A549 (cell line): Measurements from ENCODE around the gene SDHAF4. TPM values are rescaled to one million over a fixed set of nuclear protein-coding genes. Genes with fewer than 3 reads are reported as not detected.

Source experiments
- ATAC-seq, 2 experiments: fragments of 200-7000 bp in 1 of 2; fragments of >200 bp in 1 of 2; cut with Nextera tagmentation in 1 of 2; cut with Tn5 transposase in 1 of 2; 3 replicates each; pipeline versions ENCODE4 v1.8.0 to v1.9.1; 2018 to 2020; ENCODE audit warnings: mild to moderate bottlenecking in 1 of 2, moderate library complexity in 1 of 2
- CTCF ChIA-PET: fragments of 300-600 bp; sonication (Branson Sonifier 250); formaldehyde crosslinking; extraction: SDS; loops from one replicate; lab custom pipeline; 2021; ENCODE audit warnings: antibody characterized with exemption, inconsistent platforms; lab: Yijun Ruan, JAX
- POLR2A ChIA-PET: fragments of 350-600 bp; formaldehyde crosslinking; extraction: SDS; loops from one replicate; lab custom pipeline; 2021; ENCODE audit warnings: antibody characterized with exemption, inconsistent platforms; lab: Yijun Ruan, JAX
- DNase-seq, 2 experiments: peaks; one replicate each; pipeline versions ENCODE4 v3.0.0 to v3.0.0-alpha.2; 2011 to 2016; ENCODE audit warnings: low read depth in 1 of 2, low spot score in 1 of 2
- FAIRE-seq: peaks from 2 replicates; lab custom pipeline; 2011; peaks lifted over from hg19 to GRCh38; lab: Jason Lieb, UNC
- H3K27ac ChIP-seq, 2 experiments: fragments of >200 bp; sonication (Bioruptor Twin); formaldehyde crosslinking; 3 replicates each; pipeline ENCODE4 v1.5.1; 2016 to 2017
- H3K4me1 ChIP-seq: fragments of >200 bp; sonication (Bioruptor Twin); formaldehyde crosslinking; 3 replicates; pipeline ENCODE4 v1.6.1; 2016
- H3K4me2 ChIP-seq: fragments of >200 bp; sonication (Bioruptor Twin); formaldehyde crosslinking; 3 replicates; pipeline ENCODE4 v1.6.1; 2016
- H3K4me3 ChIP-seq: fragments of >200 bp; sonication (Bioruptor Twin); formaldehyde crosslinking; 3 replicates; pipeline ENCODE4 v1.5.1; 2016
- H3K9me3 ChIP-seq: fragments of >200 bp; sonication (Bioruptor Twin); formaldehyde crosslinking; 3 replicates; pipeline ENCODE4 v1.6.1; 2016
- CEBPB ChIP-seq, 2 experiments: fragments of >200 bp in 1 of 2; sonication (Bioruptor Twin) in 1 of 2; formaldehyde crosslinking in 1 of 2; IDR thresholded peaks; 2 replicates each; pipeline ENCODE4 v1.6.1; 2012 to 2016
- CHD4 ChIP-seq: fragments of 200-600 bp; sonication (generic); IDR thresholded peaks from 2 replicates; pipeline ENCODE4 v1.6.1; 2016; ENCODE audit warnings: antibody characterized with exemption, mild to moderate bottlenecking, borderline replicate concordance
- EHMT2 ChIP-seq: fragments of 200-600 bp; sonication (generic); IDR thresholded peaks from 2 replicates; pipeline ENCODE4 v1.6.1; 2016; ENCODE audit warnings: antibody characterized with exemption, low read depth, mild to moderate bottlenecking, moderate library complexity
- EP300 ChIP-seq, 2 experiments: fragments of >200 bp; sonication (Bioruptor Twin); formaldehyde crosslinking; IDR thresholded peaks; 2 replicates in 1 of 2; 3 replicates in 1 of 2; pipeline ENCODE4 v1.6.1; 2016 to 2017
- FOSB ChIP-seq: fragments of 250-450 bp; sonication (Bioruptor Pico); IDR thresholded peaks from 2 replicates; pipeline ENCODE4 v1.5.0; 2020; ENCODE audit warnings: mild to moderate bottlenecking, moderate library complexity
- GATA3 ChIP-seq: IDR thresholded peaks from 2 replicates; pipeline ENCODE4 v1.6.1; 2012; ENCODE audit warnings: borderline replicate concordance
- HOXA7 ChIP-seq: fragments of 250-450 bp; sonication (Bioruptor Pico); IDR thresholded peaks from 2 replicates; pipeline ENCODE4 v1.5.0; 2020; ENCODE audit warnings: mild to moderate bottlenecking, moderate library complexity
- HOXB13 ChIP-seq: fragments of 250-450 bp; sonication (Bioruptor Pico); IDR thresholded peaks from 2 replicates; pipeline ENCODE4 v1.5.0; 2020; ENCODE audit warnings: low read depth, mild to moderate bottlenecking, moderate library complexity
- JUN ChIP-seq, 2 experiments: fragments of >200 bp; sonication (Bioruptor Twin); formaldehyde crosslinking; IDR thresholded peaks; 2 replicates in 1 of 2; 3 replicates in 1 of 2; pipeline ENCODE4 v1.6.1; 2016 to 2017
- MAFK ChIP-seq: fragments of 450-650 bp; IDR thresholded peaks from 2 replicates; pipeline ENCODE4 v1.6.1; 2014; ENCODE audit not compliant: partially characterized antibody
- MYC ChIP-seq: IDR thresholded peaks from 2 replicates; pipeline ENCODE4 v1.6.1; 2012; ENCODE audit warnings: mild to moderate bottlenecking, inconsistent platforms, low read length, improper control_type of control experiment, borderline replicate concordance
- NR3C1 ChIP-seq: fragments of >200 bp; sonication (Bioruptor Twin); formaldehyde crosslinking; IDR thresholded peaks from 3 replicates; pipeline ENCODE4 v1.6.1; 2017
- POLR2A ChIP-seq: IDR thresholded peaks from 2 replicates; pipeline ENCODE4 v1.6.1; 2012; ENCODE audit warnings: mild to moderate bottlenecking, low read length
- POLR2AphosphoS2 ChIP-seq: conservative IDR thresholded peaks from 2 replicates; pipeline ENCODE4 v1.6.1; 2012; ENCODE audit warnings: low read length, improper control_type of control experiment, inconsistent platforms
- RARB ChIP-seq: fragments of 250-450 bp; sonication (Bioruptor Pico); IDR thresholded peaks from 2 replicates; pipeline ENCODE4 v1.8.0; 2021; ENCODE audit warnings: mild to moderate bottlenecking, moderate library complexity
- RNF2 ChIP-seq: fragments of 200-600 bp; sonication (generic); IDR thresholded peaks from 2 replicates; pipeline ENCODE4 v1.6.1; 2016; ENCODE audit warnings: low read depth, mild to moderate bottlenecking, antibody characterized with exemption, moderate library complexity, borderline replicate concordance
- SREBF2 ChIP-seq: fragments of 450-650 bp; IDR thresholded peaks from 2 replicates; pipeline ENCODE4 v1.6.1; 2014; ENCODE audit warnings: mild to moderate bottlenecking, moderate library complexity
- ZC3H11A ChIP-seq: fragments of 450-650 bp; IDR thresholded peaks from 2 replicates; pipeline ENCODE4 v1.6.1; 2014; ENCODE audit warnings: antibody characterized with exemption, mild to moderate bottlenecking
- ZNF302 ChIP-seq: fragments of 250-450 bp; sonication (Bioruptor Pico); IDR thresholded peaks from 2 replicates; pipeline ENCODE4 v1.9.0; 2021; ENCODE audit warnings: inconsistent platforms, mild to moderate bottlenecking, moderate library complexity
- WGBS: methylation state at CpG from one replicate; pipeline ENCODE4 v1.1.6; 2017; ENCODE audit errors: missing lambda C conversion rate; 5-methylcytosine and 5-hydroxymethylcytosine counted together
- polyA plus RNA-seq, 4 experiments: library from polyadenylated mRNA; depleted of rRNA in 3 of 4; stranded (reverse); fragments of >200 nt; fragmentation: RNase III in 1 of 4; extraction: RNeasy Plus Mini Kit Qiagen cat#74134 plus additional on column Dnase treatment in 1 of 4; gene quantifications; 2 replicates in 3 of 4; 3 replicates in 1 of 4; pipeline ENCODE4 v1.2.3, GENCODE V29; 2011 to 2017
- TF ChIP-seq, protein P1 (sequence below): IDR thresholded peaks from 2 replicates; pipeline ENCODE4 v1.6.1; 2012; ENCODE audit warnings: low read depth, borderline replicate concordance
- TF ChIP-seq, protein P2 (sequence below): fragments of 450-650 bp; IDR thresholded peaks from 2 replicates; pipeline ENCODE4 v1.6.1; 2014; ENCODE audit warnings: antibody characterized with exemption
- TF ChIP-seq, protein P3 (sequence below): IDR thresholded peaks from 2 replicates; pipeline ENCODE4 v1.6.1; 2012
- TF ChIP-seq, protein P4 (sequence below): fragments of >200 bp; sonication (Bioruptor Twin); formaldehyde crosslinking; IDR thresholded peaks from 3 replicates; pipeline ENCODE4 v1.5.1; 2016
- TF ChIP-seq, protein P5 (sequence below): fragments of 250-450 bp; sonication (Bioruptor Pico); IDR thresholded peaks from 2 replicates; pipeline ENCODE4 v1.5.0; 2020; ENCODE audit warnings: low read depth, mild to moderate bottlenecking, moderate library complexity

The SDHAF4 gene
- polyA plus RNA-seq, 2 of the 4 experiments (the other 2 are of a cell fraction) = 9.6 to 14.1 TPM

DNA sequence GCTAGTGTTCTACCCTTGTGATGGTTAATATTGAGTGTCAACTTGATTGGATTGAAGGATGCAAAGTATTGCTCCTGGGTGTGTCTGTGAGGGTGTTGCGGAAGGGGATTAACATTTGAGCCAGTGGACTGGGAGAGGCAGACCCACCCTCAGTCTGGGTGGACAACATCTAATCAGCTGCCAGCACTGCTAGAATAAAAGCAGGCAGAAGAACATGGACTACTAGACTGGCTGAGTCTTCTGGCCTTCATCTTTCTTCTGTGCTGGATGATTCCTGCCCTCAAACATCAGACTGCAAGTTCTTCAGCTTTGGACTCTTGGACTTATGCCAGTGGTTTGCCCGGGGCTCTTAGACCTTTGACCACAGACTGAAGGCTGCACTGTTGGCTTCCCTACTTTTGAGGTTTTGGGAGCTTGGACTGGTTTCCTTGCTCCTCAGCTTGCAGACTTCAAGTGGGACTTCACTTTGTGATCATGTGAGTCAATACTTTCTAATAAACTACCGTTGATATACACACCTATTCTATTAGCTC is 50.1 kb downstream of the SDHAF4 start:
- H3K4me3 ChIP-seq = no peak overlapping the region
- ChIA-PET CTCF (no interaction called here), POLR2A (no interaction called here)
- WGBS = 35% methylated on average over 3 of the region's 3 CpGs
- no peaks in the 10 kb centered on the region for H3K9me3 ChIP-seq
- FAIRE-seq (no peak), DNase-seq (no peak), ATAC-seq (no peak)
- TF ChIP-seq POLR2AphosphoS2 (no peak), EP300 (IDR thresholded peaks at IDR 0.05) (no peak), JUN (IDR thresholded peaks at IDR 0.05) (no peak), MYC (no peak), HOXA7 (CRISPR knock-in tag) (no peak), FOSB (CRISPR knock-in tag) (no peak), SREBF2 (no peak), POLR2A (no peak), RNF2 (no peak), ZC3H11A (no peak), CHD4 (no peak), HOXB13 (CRISPR knock-in tag) (no peak), EHMT2 (no peak)
- TF ChIP-seq, protein P1, sequence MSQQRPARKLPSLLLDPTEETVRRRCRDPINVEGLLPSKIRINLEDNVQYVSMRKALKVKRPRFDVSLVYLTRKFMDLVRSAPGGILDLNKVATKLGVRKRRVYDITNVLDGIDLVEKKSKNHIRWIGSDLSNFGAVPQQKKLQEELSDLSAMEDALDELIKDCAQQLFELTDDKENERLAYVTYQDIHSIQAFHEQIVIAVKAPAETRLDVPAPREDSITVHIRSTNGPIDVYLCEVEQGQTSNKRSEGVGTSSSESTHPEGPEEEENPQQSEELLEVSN = no peak
- TF ChIP-seq, protein P2, sequence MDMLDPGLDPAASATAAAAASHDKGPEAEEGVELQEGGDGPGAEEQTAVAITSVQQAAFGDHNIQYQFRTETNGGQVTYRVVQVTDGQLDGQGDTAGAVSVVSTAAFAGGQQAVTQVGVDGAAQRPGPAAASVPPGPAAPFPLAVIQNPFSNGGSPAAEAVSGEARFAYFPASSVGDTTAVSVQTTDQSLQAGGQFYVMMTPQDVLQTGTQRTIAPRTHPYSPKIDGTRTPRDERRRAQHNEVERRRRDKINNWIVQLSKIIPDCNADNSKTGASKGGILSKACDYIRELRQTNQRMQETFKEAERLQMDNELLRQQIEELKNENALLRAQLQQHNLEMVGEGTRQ = no peak
- TF ChIP-seq, protein P3, sequence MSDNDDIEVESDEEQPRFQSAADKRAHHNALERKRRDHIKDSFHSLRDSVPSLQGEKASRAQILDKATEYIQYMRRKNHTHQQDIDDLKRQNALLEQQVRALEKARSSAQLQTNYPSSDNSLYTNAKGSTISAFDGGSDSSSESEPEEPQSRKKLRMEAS = no peak
- TF ChIP-seq, protein P4, sequence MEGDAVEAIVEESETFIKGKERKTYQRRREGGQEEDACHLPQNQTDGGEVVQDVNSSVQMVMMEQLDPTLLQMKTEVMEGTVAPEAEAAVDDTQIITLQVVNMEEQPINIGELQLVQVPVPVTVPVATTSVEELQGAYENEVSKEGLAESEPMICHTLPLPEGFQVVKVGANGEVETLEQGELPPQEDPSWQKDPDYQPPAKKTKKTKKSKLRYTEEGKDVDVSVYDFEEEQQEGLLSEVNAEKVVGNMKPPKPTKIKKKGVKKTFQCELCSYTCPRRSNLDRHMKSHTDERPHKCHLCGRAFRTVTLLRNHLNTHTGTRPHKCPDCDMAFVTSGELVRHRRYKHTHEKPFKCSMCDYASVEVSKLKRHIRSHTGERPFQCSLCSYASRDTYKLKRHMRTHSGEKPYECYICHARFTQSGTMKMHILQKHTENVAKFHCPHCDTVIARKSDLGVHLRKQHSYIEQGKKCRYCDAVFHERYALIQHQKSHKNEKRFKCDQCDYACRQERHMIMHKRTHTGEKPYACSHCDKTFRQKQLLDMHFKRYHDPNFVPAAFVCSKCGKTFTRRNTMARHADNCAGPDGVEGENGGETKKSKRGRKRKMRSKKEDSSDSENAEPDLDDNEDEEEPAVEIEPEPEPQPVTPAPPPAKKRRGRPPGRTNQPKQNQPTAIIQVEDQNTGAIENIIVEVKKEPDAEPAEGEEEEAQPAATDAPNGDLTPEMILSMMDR = no peak
- no peak overlapping the region for H3K27ac ChIP-seq
- no peaks in the 10 kb centered on the region for H3K4me1 ChIP-seq
- no peak overlapping the region for H3K4me2 ChIP-seq

DNA sequence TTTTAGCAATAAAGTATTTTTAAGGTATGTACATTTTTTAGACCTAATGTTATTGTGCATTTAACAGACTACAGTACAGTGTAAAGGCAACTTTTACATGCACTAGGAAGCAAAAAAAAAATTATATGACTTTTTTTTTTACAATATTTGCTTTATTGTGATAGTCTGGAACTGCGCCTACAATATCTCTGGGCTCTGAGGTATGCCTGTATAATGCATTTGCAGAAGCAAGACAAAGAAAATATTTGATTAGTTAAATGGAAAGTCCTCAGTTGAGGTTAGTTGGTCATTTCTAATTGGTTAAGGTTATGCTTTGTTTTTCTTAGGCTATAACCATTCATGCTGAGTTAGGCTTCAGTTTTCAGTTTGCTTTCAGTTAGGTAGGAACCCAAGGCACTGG is 54.0 kb downstream of the SDHAF4 start:
- DNase-seq (no peak), ATAC-seq (no peak), FAIRE-seq (no peak)
- Histone ChIP-seq H3K9me3 (no peaks in the 10 kb centered on the region), H3K4me3 (no peak overlapping the region), H3K27ac (no peak overlapping the region), H3K4me1 (no peaks in the 10 kb centered on the region), H3K4me2 (no peak overlapping the region)
- CTCF ChIA-PET = no interaction called here
- no peak for TF ChIP-seq GATA3
- TF ChIP-seq, protein P5, sequence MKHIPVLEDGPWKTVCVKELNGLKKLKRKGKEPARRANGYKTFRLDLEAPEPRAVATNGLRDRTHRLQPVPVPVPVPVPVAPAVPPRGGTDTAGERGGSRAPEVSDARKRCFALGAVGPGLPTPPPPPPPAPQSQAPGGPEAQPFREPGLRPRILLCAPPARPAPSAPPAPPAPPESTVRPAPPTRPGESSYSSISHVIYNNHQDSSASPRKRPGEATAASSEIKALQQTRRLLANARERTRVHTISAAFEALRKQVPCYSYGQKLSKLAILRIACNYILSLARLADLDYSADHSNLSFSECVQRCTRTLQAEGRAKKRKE = no peak
- no peak for TF ChIP-seq MAFK
- no peak for TF ChIP-seq SREBF2
- no peak for TF ChIP-seq NR3C1
- no peak for TF ChIP-seq CEBPB (IDR thresholded peaks at IDR 0.05)
- no peak for TF ChIP-seq RARB
- no peak for TF ChIP-seq ZNF302
- TF ChIP-seq, protein P3 = no peak
- WGBS = 77% methylated on average over 1 of the region's 1 CpG
- POLR2A ChIA-PET = no interaction called here
